Memory B cell (primary cell): ENCODE results near the gene SSH2.
"Not testable (repeated sequence)": the region's sequence is repeated elsewhere in the genome, so short reads cannot be mapped to it uniquely, and the experiment has no call there.

Source experiments
- ATAC-seq: fragments of 150-1000 bp; cut with Tn5 transposase; 2 replicates; pipeline ENCODE4 v1.10.0; 2021; ENCODE audit warnings: low read depth, mild to moderate bottlenecking, moderate library complexity
- DNase-seq, 2 donors: peaks; one replicate each; pipeline ENCODE4 v3.0.0; 2022; ENCODE audit warnings: low spot score in 2 of 2
- H3K27ac Mint-ChIP-seq: one replicate; pipeline ENCODE4 v1.8.0; 2022; ENCODE audit warnings: mild to moderate bottlenecking, moderate library complexity, mixed read lengths
- H3K27me3 Mint-ChIP-seq: one replicate; pipeline ENCODE4 v1.8.0; 2022; ENCODE audit warnings: mixed read lengths
- H3K36me3 Mint-ChIP-seq: one replicate; pipeline ENCODE4 v1.8.0; 2022; ENCODE audit warnings: mild to moderate bottlenecking, mixed read lengths
- H3K4me1 Mint-ChIP-seq: one replicate; pipeline ENCODE4 v1.8.0; 2022; ENCODE audit warnings: mixed read lengths
- H3K4me3 Mint-ChIP-seq: one replicate; pipeline ENCODE4 v1.8.0; 2022; ENCODE audit warnings: mild to moderate bottlenecking, moderate library complexity, mixed read lengths
- H3K9me3 Mint-ChIP-seq: one replicate; pipeline ENCODE4 v1.8.0; 2022; ENCODE audit warnings: mixed read lengths

The SSH2 gene

DNA sequence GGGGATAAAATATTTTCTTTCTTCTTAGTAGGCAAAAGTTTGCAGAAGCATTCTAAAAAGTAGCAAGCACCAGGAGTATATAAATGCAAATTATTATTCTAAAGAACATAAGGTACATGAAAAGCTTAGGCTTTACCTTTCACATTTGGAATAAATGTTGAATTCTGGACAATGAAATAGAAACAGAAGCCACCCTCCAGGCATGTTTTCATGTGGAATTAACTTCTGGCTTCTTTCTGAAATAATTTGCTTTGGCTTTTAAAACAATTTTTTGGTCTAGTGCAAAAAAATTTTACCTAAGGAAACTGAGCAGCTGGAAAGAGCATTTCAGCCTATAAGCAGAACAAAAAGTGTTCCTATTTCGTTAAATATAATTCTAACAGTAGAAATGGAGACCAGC is 197.8 kb downstream of the SSH2 start:
- ATAC-seq (no peak), DNase-seq (no peak)
- H3K9me3 Mint-ChIP-seq: peaks cover 7% of the 10 kb centered on the region
- peaks cover 26% of the 10 kb centered on the region for H3K4me1 Mint-ChIP-seq
- no peaks in the 10 kb centered on the region for H3K27me3 Mint-ChIP-seq
- H3K36me3 Mint-ChIP-seq: peaks cover 30% of the 10 kb centered on the region
- H3K27ac Mint-ChIP-seq: peak overlapping the region; percentile 35
- no peak overlapping the region for H3K4me3 Mint-ChIP-seq

DNA sequence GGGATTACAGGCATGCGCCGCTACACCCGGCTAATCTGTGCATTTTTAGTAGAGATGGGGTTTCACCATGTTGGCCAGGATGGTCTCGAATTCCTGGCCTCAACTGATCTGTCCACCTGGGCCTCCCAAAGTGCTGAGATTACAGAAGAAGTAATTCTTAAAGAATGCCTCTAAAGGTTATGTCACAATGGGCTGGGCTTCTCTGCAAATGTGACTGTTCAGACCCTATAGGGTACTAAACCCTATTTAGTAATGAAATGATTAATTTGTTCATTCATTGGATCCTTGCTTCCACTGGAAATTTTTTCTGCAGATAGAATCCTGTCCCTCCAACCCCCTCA is 198.5 kb downstream of the SSH2 start:
- H3K27me3 Mint-ChIP-seq: no peaks in the 10 kb centered on the region
- peaks cover 33% of the 10 kb centered on the region for H3K36me3 Mint-ChIP-seq
- DNase-seq (no peak), ATAC-seq (no peak)
- H3K4me3 Mint-ChIP-seq: no peak overlapping the region
- no peak overlapping the region for H3K27ac Mint-ChIP-seq
- H3K9me3 Mint-ChIP-seq: peaks cover 7% of the 10 kb centered on the region
- peaks cover 31% of the 10 kb centered on the region for H3K4me1 Mint-ChIP-seq

DNA sequence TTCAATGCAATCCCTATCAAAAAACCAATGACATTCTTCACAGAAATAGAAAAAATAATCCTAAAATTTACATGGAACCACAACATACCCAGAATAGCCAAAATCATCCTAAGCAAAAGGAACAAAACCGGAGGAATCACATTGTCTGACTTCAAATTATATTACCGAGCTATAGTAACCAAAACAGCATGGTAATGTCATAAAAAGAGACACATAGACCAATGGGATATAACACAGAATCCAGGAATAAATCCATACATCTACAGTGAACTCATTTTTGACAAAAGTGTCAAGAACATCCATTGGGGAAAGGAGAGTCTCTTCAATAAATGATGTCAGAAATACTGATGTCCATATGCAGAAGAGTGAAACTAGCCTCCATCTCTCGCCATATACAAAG is 201.5 kb downstream of the SSH2 start:
- peaks cover 9% of the 10 kb centered on the region for H3K9me3 Mint-ChIP-seq
- no peak overlapping the region for H3K4me3 Mint-ChIP-seq
- DNase-seq: no peak
- H3K4me1 Mint-ChIP-seq: peaks cover 49% of the 10 kb centered on the region
- no peak for ATAC-seq
- H3K36me3 Mint-ChIP-seq: peaks cover 33% of the 10 kb centered on the region
- no peaks in the 10 kb centered on the region for H3K27me3 Mint-ChIP-seq
- peak overlapping the region; percentile 91 for H3K27ac Mint-ChIP-seq

DNA sequence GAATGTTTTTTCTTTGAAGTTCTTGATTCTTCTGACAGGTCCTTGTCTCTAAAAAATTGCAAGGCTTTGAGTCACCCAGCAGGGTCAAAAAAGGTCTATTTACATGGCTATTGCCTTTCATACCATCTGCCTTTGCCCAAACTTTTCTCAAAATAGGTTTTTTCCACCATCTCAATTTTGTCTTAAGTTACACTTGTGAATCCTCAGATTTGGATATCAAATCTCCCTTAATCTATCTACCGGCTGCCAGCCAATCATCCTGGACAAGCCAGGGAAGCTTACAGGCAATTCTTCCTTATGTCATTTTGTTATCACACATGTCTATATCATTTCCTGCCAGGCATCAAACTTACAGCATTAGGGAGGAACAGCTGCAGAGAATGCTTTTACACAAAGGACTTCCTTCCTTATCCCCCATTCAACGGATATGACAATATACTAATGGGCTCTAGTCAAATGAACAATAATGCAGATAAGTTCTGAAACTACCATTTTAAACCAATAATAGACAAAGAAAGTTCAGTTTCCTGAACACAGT is 203.2 kb downstream of the SSH2 start:
- Mint-ChIP-seq H3K36me3 (peaks cover 29% of the 10 kb centered on the region), H3K27me3 (no peaks in the 10 kb centered on the region), H3K4me3 (peak overlapping the region; percentile 51), H3K27ac (peak overlapping the region; percentile 91), H3K4me1 (peaks cover 53% of the 10 kb centered on the region), H3K9me3 (peaks cover 9% of the 10 kb centered on the region)
- DNase-seq (no peak), ATAC-seq (peak; percentile 33)

DNA sequence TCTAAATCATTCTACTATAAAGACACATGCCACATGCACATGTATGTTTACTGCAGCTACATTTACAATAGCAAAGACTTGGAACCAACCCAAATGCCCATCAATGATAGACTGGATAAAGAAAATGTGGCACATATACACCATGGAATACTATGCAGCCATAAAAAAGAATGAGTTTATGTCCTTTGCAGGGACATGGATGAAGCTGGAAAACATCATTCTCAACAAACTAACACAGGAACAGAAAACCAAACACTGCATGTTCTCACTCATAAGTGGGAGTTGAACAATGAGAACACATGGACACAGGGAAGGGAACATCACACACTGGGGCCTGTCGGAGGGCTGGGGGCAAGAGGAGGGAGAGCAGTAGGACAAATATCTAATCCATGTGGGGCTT is 204.6 kb downstream of the SSH2 start:
- Mint-ChIP-seq H3K27ac (peak overlapping the region; percentile 91), H3K4me1 (peaks cover 62% of the 10 kb centered on the region), H3K36me3 (peaks cover 28% of the 10 kb centered on the region), H3K4me3 (peak overlapping the region; percentile 28)
- not testable (repeated sequence) for H3K9me3 Mint-ChIP-seq, ATAC-seq, H3K27me3 Mint-ChIP-seq, DNase-seq

DNA sequence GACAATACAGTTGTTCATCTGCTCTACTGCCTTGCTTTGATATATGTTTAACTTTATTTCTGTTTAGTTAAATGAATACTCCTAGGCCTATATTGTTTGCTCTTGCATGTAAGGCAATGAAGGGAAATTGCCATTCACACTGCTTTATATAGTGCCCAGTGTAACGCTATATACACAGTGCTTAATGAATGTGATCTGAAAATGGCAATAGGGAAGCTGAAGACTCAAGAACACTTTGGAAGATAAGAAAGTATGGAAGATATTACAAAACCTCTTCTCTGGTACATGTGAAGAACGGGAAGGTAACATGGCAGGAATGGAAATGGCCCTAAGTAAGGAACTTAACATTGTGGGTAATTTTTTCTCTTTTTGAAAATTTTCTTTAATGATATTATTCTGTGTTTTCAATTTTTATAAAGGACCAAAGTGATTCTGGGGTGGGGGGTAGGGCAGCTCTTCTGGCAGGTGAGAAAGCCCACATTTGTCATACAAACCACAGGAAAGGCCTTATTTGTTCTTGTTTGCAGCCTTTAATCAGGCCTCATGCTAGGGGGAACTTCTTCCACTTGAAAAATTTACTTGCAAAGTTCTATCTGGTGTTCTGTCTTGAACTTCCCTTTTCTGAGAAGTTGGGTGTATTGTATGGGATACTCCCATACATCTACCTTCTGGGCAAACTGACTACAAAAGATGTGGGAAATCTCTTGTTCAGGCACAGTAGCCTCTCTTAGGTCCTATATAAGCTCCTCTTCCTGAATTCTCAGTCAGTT is 206.6 kb downstream of the SSH2 start:
- Mint-ChIP-seq H3K4me1 (peaks cover 61% of the 10 kb centered on the region), H3K27ac (peak overlapping the region; percentile 94), H3K4me3 (peak overlapping the region; percentile 50), H3K27me3 (no peaks in the 10 kb centered on the region), H3K9me3 (peaks cover 7% of the 10 kb centered on the region), H3K36me3 (peaks cover 21% of the 10 kb centered on the region)
- DNase-seq: peak in 1 of 2 donors; percentile 42
- peak; percentile 50 for ATAC-seq

DNA sequence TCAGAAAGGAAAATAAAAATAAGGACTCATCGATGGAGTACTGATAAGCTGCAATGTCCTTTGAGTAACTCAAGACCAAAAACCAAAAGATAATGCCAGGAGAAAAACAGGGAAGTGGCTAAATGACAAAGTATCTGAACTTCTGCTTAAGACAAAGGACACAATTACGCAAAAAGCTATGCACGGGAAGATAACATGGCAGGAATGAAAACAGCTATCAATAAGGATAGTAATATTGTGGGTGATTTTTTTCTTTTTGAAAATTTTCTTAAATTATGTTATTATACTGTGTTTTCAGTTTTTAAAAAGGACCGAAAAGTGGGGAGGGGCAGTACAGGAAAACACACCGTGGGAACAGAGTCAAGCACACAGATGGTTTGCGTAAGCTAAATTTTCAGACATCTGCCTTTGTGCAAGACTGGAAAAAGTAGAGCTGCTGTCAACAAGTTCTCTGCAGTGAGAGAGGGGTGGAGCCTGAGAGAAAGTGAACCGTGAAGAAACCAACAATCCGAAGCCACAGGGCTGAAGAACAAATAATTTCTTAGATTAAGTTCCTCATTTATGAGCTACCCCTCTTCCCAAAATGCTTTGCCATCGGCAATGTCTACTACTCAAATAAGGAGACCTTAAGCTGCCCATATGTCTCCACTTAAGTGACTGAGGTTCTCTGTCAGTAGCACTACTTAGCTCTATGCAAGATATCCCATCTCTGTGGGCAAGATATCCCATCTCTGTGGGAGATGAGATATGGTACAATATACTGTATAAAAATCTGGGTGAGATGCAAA is 207.4 kb downstream of the SSH2 start:
- Mint-ChIP-seq H3K27me3 (no peaks in the 10 kb centered on the region), H3K4me1 (peaks cover 64% of the 10 kb centered on the region), H3K4me3 (peak overlapping the region; percentile 59), H3K36me3 (peaks cover 18% of the 10 kb centered on the region), H3K27ac (peak overlapping the region; percentile 94), H3K9me3 (peaks cover 3% of the 10 kb centered on the region)
- peak; percentile 45 to 78 for DNase-seq
- ATAC-seq: peak; percentile 83

DNA sequence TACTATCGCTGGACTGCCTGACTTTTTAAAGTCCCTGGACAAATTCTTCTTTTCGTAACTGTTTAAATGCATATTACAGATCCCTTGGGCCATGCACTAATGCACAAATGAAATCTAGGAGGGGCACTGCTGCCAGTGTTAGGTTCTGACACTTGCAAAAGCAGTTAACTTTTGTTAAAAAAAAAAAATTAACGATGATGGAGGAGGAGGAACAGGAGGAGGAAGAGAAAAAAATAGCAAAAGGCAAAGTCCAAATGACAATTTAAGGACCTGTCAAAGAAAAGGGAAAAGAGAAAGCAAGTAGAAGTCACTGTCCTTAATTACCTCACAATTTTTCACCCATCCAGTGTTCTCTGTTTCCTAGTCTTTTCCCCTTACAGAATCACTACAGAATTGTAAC is 209.5 kb downstream of the SSH2 start:
- ATAC-seq (no peak), DNase-seq (no peak)
- Mint-ChIP-seq H3K27me3 (no peaks in the 10 kb centered on the region), H3K4me3 (no peak overlapping the region), H3K4me1 (peaks cover 66% of the 10 kb centered on the region), H3K36me3 (peaks cover 24% of the 10 kb centered on the region), H3K9me3 (peaks cover 2% of the 10 kb centered on the region), H3K27ac (peak overlapping the region; percentile 94)

DNA sequence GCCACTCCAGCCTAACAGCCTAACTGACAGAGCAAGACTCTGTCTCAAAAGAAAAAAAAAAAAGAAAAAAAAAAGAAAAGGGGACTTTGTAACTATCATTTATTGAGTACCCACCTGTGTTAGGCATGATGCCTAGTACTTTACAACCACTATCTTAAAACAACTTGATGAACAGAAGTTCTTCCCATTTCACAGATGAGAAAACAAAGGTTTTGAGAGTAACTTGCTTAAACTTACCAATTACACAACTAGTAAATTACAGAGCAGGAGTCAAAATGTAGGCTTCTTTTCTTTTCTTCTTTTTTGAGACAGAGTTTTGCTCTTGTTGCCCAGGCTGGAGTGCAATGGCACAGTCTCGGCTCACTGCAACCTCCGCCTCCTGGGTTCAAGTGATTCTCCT is 210.6 kb downstream of the SSH2 start:
- no peak for DNase-seq
- no peaks in the 10 kb centered on the region for H3K9me3 Mint-ChIP-seq
- H3K4me1 Mint-ChIP-seq: peaks cover 70% of the 10 kb centered on the region
- peak overlapping the region; percentile 94 for H3K27ac Mint-ChIP-seq
- H3K4me3 Mint-ChIP-seq: no peak overlapping the region
- H3K36me3 Mint-ChIP-seq: peaks cover 20% of the 10 kb centered on the region
- no peaks in the 10 kb centered on the region for H3K27me3 Mint-ChIP-seq
- no peak for ATAC-seq

DNA sequence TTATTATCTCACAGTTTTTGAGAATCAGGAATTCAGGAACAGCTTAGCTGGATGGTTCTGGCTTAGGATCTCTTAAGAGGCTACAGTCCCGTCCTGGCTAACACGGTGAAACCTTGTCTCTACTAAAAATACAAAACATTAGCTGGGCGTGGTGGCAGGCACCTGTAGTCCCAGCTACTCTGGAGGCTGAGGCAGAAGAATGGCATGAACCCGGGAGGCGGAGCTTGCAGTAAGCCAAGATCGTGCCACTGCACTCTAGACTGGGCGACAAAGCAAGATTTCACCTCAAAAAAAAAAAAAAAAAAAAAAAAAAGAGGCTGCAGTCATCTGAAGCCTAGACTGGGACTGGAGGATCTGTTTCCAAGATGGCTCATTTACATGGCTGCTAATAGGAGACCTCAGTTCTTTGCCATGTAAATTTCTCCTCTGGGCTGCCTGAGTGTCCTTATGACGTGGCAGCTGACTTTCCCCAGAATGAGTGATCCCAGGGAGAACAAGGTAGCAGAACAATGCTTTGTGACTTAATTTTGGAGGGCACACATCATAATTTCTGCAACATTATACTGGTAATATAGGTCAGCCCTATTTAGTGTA is 211.5 kb downstream of the SSH2 start:
- ATAC-seq (no peak), DNase-seq (no peak)
- Mint-ChIP-seq H3K27ac (peak overlapping the region; percentile 94), H3K4me3 (peak overlapping the region; percentile 1), H3K9me3 (no peaks in the 10 kb centered on the region), H3K4me1 (peaks cover 70% of the 10 kb centered on the region), H3K27me3 (no peaks in the 10 kb centered on the region), H3K36me3 (peaks cover 22% of the 10 kb centered on the region)

DNA sequence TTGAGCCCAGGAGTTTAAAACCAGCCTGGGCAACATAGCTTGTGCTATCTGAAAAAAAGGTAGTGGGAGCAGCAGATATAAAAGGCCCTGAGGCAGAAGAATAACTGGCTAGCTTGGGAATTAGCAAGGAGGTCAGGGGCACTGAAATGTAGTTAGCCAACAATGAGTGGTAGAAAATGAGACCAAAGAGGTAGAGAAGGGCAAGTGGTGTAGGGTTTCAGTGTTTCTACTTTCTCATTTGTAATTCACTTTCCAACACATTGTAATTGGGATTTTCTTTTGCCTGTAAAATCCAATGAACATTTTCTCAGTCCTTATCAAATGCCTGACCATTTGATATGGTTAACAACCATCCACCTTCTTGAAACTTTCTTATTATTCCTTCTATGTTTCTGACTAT is 212.2 kb downstream of the SSH2 start:
- Mint-ChIP-seq H3K27ac (peak overlapping the region; percentile 87), H3K36me3 (peaks cover 22% of the 10 kb centered on the region), H3K9me3 (no peaks in the 10 kb centered on the region), H3K27me3 (no peaks in the 10 kb centered on the region), H3K4me1 (peaks cover 67% of the 10 kb centered on the region), H3K4me3 (no peak overlapping the region)
- ATAC-seq (no peak), DNase-seq (no peak)

DNA sequence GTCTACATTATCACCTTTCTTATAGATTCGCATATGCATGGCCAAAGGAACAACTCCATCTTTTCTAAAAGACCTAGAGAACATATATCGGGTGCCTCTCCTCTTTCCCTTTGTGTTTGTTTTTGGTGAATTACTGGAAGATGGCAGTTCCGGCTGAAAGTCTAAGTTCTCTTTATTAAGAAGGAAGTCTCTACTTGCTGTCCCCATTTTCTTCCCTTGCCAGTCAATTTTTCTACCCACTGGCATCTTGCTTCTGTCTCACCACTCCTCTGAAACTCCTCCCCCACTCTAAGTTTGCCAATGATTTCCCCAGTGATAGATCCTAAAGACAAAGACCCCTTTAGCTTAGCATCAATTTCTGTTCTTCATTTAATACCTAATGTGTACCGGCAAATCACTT is 213.5 kb downstream of the SSH2 start:
- Mint-ChIP-seq H3K9me3 (no peaks in the 10 kb centered on the region), H3K27ac (peak overlapping the region; percentile 87), H3K4me3 (no peak overlapping the region), H3K4me1 (peaks cover 66% of the 10 kb centered on the region), H3K27me3 (no peaks in the 10 kb centered on the region), H3K36me3 (peaks cover 26% of the 10 kb centered on the region)
- DNase-seq: no peak
- no peak for ATAC-seq

DNA sequence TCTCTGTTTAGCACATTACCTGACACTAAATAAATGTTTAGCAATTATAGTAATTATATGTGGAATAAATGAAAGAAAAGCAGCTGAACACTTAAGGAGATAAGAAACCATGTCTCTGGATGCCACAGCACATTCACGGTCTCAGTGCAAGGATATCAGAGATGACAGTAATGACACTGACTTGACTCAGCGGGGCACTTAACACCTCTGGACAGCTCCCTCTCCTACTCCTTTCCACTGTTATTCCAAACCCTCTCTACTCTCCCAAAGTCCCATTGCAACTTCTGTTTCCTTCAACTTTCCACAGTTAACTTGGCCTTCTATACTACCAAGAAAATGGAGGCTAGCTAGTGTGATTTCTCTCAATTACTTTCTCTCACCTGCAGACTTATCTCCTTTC is 214.3 kb downstream of the SSH2 start:
- H3K4me1 Mint-ChIP-seq: peaks cover 66% of the 10 kb centered on the region
- DNase-seq: no peak
- no peaks in the 10 kb centered on the region for H3K27me3 Mint-ChIP-seq
- no peak for ATAC-seq
- peaks cover 26% of the 10 kb centered on the region for H3K36me3 Mint-ChIP-seq
- peak overlapping the region; percentile 87 for H3K27ac Mint-ChIP-seq
- H3K4me3 Mint-ChIP-seq: no peak overlapping the region
- H3K9me3 Mint-ChIP-seq: no peaks in the 10 kb centered on the region

DNA sequence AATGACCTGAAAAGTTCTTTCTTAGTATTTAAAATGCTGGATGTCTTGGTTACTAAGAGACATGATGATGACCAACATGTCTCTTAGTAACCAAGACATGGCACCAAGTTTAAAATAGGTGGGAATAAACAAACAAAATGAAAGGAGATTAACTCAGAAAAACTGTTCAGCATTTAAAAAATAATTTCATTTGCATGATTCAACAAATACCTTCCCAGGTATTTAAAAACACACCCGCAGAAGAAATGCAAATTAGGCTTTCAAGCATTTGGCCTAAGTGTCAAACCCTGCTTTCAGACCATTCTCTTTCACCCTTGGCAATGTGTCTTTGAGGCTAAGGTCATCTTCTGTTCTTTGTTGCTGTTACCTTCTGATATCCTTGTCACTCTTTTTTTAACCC is 215.9 kb downstream of the SSH2 start:
- H3K36me3 Mint-ChIP-seq: peaks cover 27% of the 10 kb centered on the region
- ATAC-seq (peak; percentile 52), DNase-seq (no peak)
- peak overlapping the region; percentile 69 for H3K27ac Mint-ChIP-seq
- H3K9me3 Mint-ChIP-seq: no peaks in the 10 kb centered on the region
- peak overlapping the region; percentile 35 for H3K4me3 Mint-ChIP-seq
- H3K27me3 Mint-ChIP-seq: no peaks in the 10 kb centered on the region
- peaks cover 69% of the 10 kb centered on the region for H3K4me1 Mint-ChIP-seq
